GM12878 (cell line): ENCODE measurements around the gene ADAMTSL1. TPM values are rescaled to one million over a fixed set of nuclear protein-coding genes. Genes with fewer than 3 reads are reported as not detected.

Source experiments
- ATAC-seq: fragments of 200-7000 bp; cut with Tn5 transposase; 3 replicates; pipeline ENCODE4 v1.9.1; 2020; ENCODE audit warnings: mild to moderate bottlenecking, moderate library complexity
- BruUV-seq: library from RNA; stranded (reverse); fragments of 400-500 nt; replicated peaks from 2 replicates; lab custom pipeline; 2021; lab: Mats Ljungman, UMichigan
- CTCF ChIA-PET: fragments of 300-600 bp; sonication (Branson Sonifier 250); formaldehyde crosslinking; extraction: SDS; loops from one replicate; lab custom pipeline; 2021; ENCODE audit warnings: inconsistent platforms; lab: Yijun Ruan, JAX
- POLR2A ChIA-PET: fragments of 350-600 bp; formaldehyde crosslinking; extraction: SDS; loops from one replicate; lab custom pipeline; 2021; ENCODE audit warnings: inconsistent platforms; lab: Charles Lee
- RAD21 ChIA-PET: fragments of 300-600 bp; sonication (Branson Sonifier 250); formaldehyde crosslinking; loops from one replicate; lab custom pipeline; 2023; ENCODE audit warnings: antibody characterized with exemption; ENCODE audit not compliant: unreplicated experiment; lab: Charles Lee
- SMC1A ChIA-PET: fragments of 300-600 bp; sonication (Branson Sonifier 250); formaldehyde crosslinking; loops from one replicate; lab custom pipeline; 2023; ENCODE audit not compliant: unreplicated experiment, uncharacterized antibody; lab: Charles Lee
- DNase-seq: peaks from one replicate; pipeline ENCODE4 v3.0.0-alpha.2; 2011; ENCODE audit warnings: low read depth, low spot score
- FAIRE-seq: peaks from 3 replicates; lab custom pipeline; 2011; peaks lifted over from hg19 to GRCh38; lab: Jason Lieb, UNC
- H2AFZ ChIP-seq: 2 replicates; pipeline ENCODE4 v1.6.0; 2011; ENCODE audit warnings: low read depth, low read length, control low read depth; ENCODE audit not compliant: control insufficient read depth
- H3K27ac ChIP-seq: 2 replicates; pipeline ENCODE4 v1.5.1; 2011; ENCODE audit warnings: control low read depth; ENCODE audit not compliant: control insufficient read depth, insufficient read depth
- H3K27me3 ChIP-seq, 2 experiments: replicated peaks in 1 of 2; 2 replicates each; pipeline versions ENCODE4 v1.6.0 to v1.6.1; 2011; ENCODE audit warnings: low read length in 1 of 2; ENCODE audit not compliant: control insufficient read depth in 2 of 2, insufficient read depth in 2 of 2
- H3K36me3 ChIP-seq, 2 experiments: 2 replicates each; pipeline ENCODE4 v1.5.1; 2011; ENCODE audit warnings: low read length in 1 of 2; ENCODE audit not compliant: control insufficient read depth in 2 of 2, insufficient read depth in 2 of 2
- H3K4me1 ChIP-seq: 2 replicates; pipeline ENCODE4 v1.6.1; 2011; ENCODE audit warnings: mild to moderate bottlenecking, low read length, moderate library complexity, mixed read lengths; ENCODE audit not compliant: control insufficient read depth, insufficient read depth
- H3K4me2 ChIP-seq: 2 replicates; pipeline ENCODE4 v1.6.0; 2011; ENCODE audit warnings: control low read depth; ENCODE audit not compliant: control insufficient read depth, insufficient read depth
- H3K4me3 ChIP-seq: fragments of 200-600 bp; sonication (generic); 2 replicates; pipeline ENCODE4 v1.5.1; 2016
- H3K79me2 ChIP-seq: 2 replicates; pipeline ENCODE4 v1.6.0; 2011; ENCODE audit warnings: low read length; ENCODE audit not compliant: control insufficient read depth, insufficient read depth
- H3K9ac ChIP-seq: 2 replicates; pipeline ENCODE4 v1.8.0; 2011; ENCODE audit warnings: low read length, control low read depth, mixed read lengths; ENCODE audit not compliant: control insufficient read depth, insufficient read depth
- H3K9me3 ChIP-seq: replicated peaks from 3 replicates; pipeline ENCODE4 v1.5.1; 2011; ENCODE audit warnings: mild to moderate bottlenecking, low read length; ENCODE audit not compliant: control insufficient read depth, insufficient read depth
- H4K20me1 ChIP-seq: 2 replicates; pipeline ENCODE4 v1.6.0; 2011; ENCODE audit not compliant: control insufficient read depth, insufficient read depth
- ASH2L ChIP-seq: fragments of 300-600, 200-600 bp; sonication (generic); IDR thresholded peaks from 2 replicates; pipeline ENCODE4 v1.6.1; 2017; ENCODE audit warnings: low read depth, mild to moderate bottlenecking, borderline replicate concordance
- ETV6 ChIP-seq, 2 experiments: fragments of 450-650 bp in 1 of 2; IDR thresholded peaks in 1 of 2; conservative IDR thresholded peaks in 1 of 2; 2 replicates each; pipeline ENCODE4 v1.6.1; 2014; ENCODE audit warnings: antibody characterized with exemption in 1 of 2, borderline replicate concordance in 1 of 2, low read depth in 1 of 2, mild to moderate bottlenecking in 1 of 2, moderate library complexity in 1 of 2
- JUND ChIP-seq: IDR thresholded peaks from 2 replicates; pipeline ENCODE4 v1.6.1; 2012; ENCODE audit warnings: low read depth, mild to moderate bottlenecking, low read length, improper control_type of control experiment, moderate library complexity
- NRF1 ChIP-seq: conservative IDR thresholded peaks from 2 replicates; pipeline ENCODE4 v1.6.1; 2011; ENCODE audit warnings: mild to moderate bottlenecking, low read depth, low read length, improper control_type of control experiment
- PAX5 ChIP-seq: IDR thresholded peaks from 2 replicates; pipeline ENCODE4 v1.6.1; 2011; ENCODE audit warnings: low read depth, low read length, borderline replicate concordance
- RBBP5 ChIP-seq: fragments of 200-600 bp; sonication (generic); conservative IDR thresholded peaks from 2 replicates; pipeline ENCODE4 v1.6.1; 2016
- SPI1 ChIP-seq: IDR thresholded peaks from 2 replicates; pipeline ENCODE4 v1.6.1; 2011; ENCODE audit warnings: low read depth, mild to moderate bottlenecking, low read length, moderate library complexity, borderline replicate concordance; ENCODE audit not compliant: insufficient read depth
- SUPT20H ChIP-seq: IDR thresholded peaks from 2 replicates; pipeline ENCODE4 v1.6.1; 2011; ENCODE audit warnings: low read depth, mild to moderate bottlenecking, low read length, moderate library complexity, borderline replicate concordance; ENCODE audit not compliant: control insufficient read depth
- ZNF622 ChIP-seq: fragments of 450-650 bp; IDR thresholded peaks from 2 replicates; pipeline ENCODE4 v1.6.1; 2017; ENCODE audit warnings: mild to moderate bottlenecking, inconsistent platforms
- WGBS: methylation state at CpG from one replicate; pipeline ENCODE4 v1.1.6; 2016; ENCODE audit warnings: low lambda C conversion rate; ENCODE audit not compliant: insufficient replicate concordance, insufficient coverage; ENCODE audit errors: missing lambda C conversion rate; 5-methylcytosine and 5-hydroxymethylcytosine counted together
- in situ Hi-C: fragments of 300-500 bp; cut with MboI; formaldehyde crosslinking; loops from 9 replicates; pipeline ENCODE4 v1.14.3; 2018; ENCODE audit warnings: mixed read lengths
- intact Hi-C: fragments of 100-400 bp; cut with micrococcal nuclease; formaldehyde crosslinking; loops from one replicate; pipeline ENCODE4 v1.14.2; 2022; ENCODE audit not compliant: unreplicated experiment
- polyA plus RNA-seq, 11 experiments: library from polyadenylated mRNA; depleted of rRNA in 4 of 11; unstranded in 6 of 11; stranded (reverse) in 5 of 11; fragments of >200 nt; fragmentation: Nextera tagmentation in 4 of 11; fragmentation: Illumina TruSeq in 1 of 11; extraction: Ambion mirVana in 4 of 11; extraction: Trizol in 1 of 11; gene quantifications; 1 replicate in 1 of 11; 2 replicates in 10 of 11; pipeline versions ENCODE4 v1.2.1 to v1.2.3, GENCODE V29; 2011 to 2016; ENCODE audit warnings: inconsistent platforms in 2 of 11, missing spikeins in 2 of 11, low read depth in 1 of 11
- total RNA-seq, 4 experiments: library from RNA; depleted of rRNA in 3 of 4; stranded (reverse); fragments of >200 nt in 3 of 4; fragmentation: Illumina TruSeq in 1 of 4; extraction: Trizol in 1 of 4; gene quantifications; 2 replicates each; pipeline versions ENCODE4 v1.2.1 to v1.2.3, GENCODE V29; 2013 to 2021

ADAMTSL1 gene
- total and polyA plus RNA-seq, 10 of the 15 experiments (the other 5 are each of a cell fraction or from before 2014, with no cell fraction given), result 0.01 to 0.10 (median 0.07) TPM; not detected in 6

- CTCF ChIA-PET, result no interaction called here
- DNase-seq, result no peak
- no peak overlapping the region for H3K4me2 ChIP-seq
- no peak for TF ChIP-seq ASH2L
- no peak for TF ChIP-seq PAX5
- no peak for TF ChIP-seq ETV6 (conservative IDR thresholded peaks at IDR 0.05 in 1 of 2, IDR thresholded peaks at IDR 0.05 in 1 of 2; ENCODE audit: borderline replicate concordance in 1 of 2, low read depth in 1 of 2)
- no peak for TF ChIP-seq RBBP5
- TF ChIP-seq NRF1, result no peak
- SMC1A ChIA-PET, result no interaction called here
- H4K20me1 ChIP-seq, result no peaks in the 10 kb centered on the region
- H2AFZ ChIP-seq, result no peak overlapping the region
- no peaks in the 10 kb centered on the region; the same call in 2 of the 3 replicates for H3K9me3 ChIP-seq
- POLR2A ChIA-PET, result no interaction called here
- no peaks in the 10 kb centered on the region for H3K4me1 ChIP-seq
- no peak overlapping the region for H3K9ac ChIP-seq
- H3K27me3 ChIP-seq, result no peaks in the 10 kb centered on the region
- intact Hi-C loops (no loop called here), in situ Hi-C loops (no loop called here)
- no peaks in the 10 kb centered on the region for H3K79me2 ChIP-seq
- BruUV-seq, result no TSS peak
- no peak overlapping the region for H3K4me3 ChIP-seq
- RAD21 ChIA-PET, result no interaction called here
- no peak for ATAC-seq
- no peak overlapping the region for H3K27ac ChIP-seq
- FAIRE-seq, result no peak
- WGBS, result 0% methylated on average over 1 of the region's 1 CpG
- no peaks in the 10 kb centered on the region for H3K36me3 ChIP-seq
These were observed 125.0 kb downstream of the ADAMTSL1 start for GRCh38 chr9:18598969-18599368.

GRCh38 chr9:18601026-18601425 is 127.1 kb downstream of the ADAMTSL1 start:
- Histone ChIP-seq H3K79me2 (no peaks in the 10 kb centered on the region), H3K4me1 (no peaks in the 10 kb centered on the region), H2AFZ (no peak overlapping the region), H3K9ac (no peak overlapping the region), H3K36me3 (no peaks in the 10 kb centered on the region), H3K27ac (no peak overlapping the region), H3K9me3 (no peaks in the 10 kb centered on the region), H4K20me1 (no peaks in the 10 kb centered on the region), H3K27me3 (no peaks in the 10 kb centered on the region), H3K4me2 (no peak overlapping the region), H3K4me3 (no peak overlapping the region)
- no peak for FAIRE-seq
- no peak for ATAC-seq
- CTCF ChIA-PET, result no interaction called here
- TF ChIP-seq JUND, result no peak
- TF ChIP-seq ZNF622, result no peak
- no peak for TF ChIP-seq SPI1
- TF ChIP-seq SUPT20H, result no peak
- DNase-seq, result no peak
- no TSS peak for BruUV-seq
- in situ Hi-C loops, result no loop called here
- SMC1A ChIA-PET, result no interaction called here
- intact Hi-C loops, result no loop called here
- RAD21 ChIA-PET, result no interaction called here
- POLR2A ChIA-PET, result no interaction called here
